HG02973 (cell line): ENCODE measurements around the gene TIAM2.
"Not testable (repeated sequence)": the region's sequence is repeated elsewhere in the genome, so short reads cannot be mapped to it uniquely, and the experiment has no call there.

ENCODE experiments used
- ATAC-seq: cut with Tn5 transposase; IDR thresholded peaks from one replicate; pipeline ENCODE4 v1.9.1; 2021; ENCODE audit warnings: moderate library complexity; ENCODE audit not compliant: unreplicated experiment

TIAM2 gene

GRCh38 chr6:154995254-154996015 lies at the start of gene TIAM2:
Gene TIAM2 (plus strand): TSS chr6:154995315. CDS start chr6:155129224, 133,909 bp downstream.
- no peak for ATAC-seq

- no peak for ATAC-seq
Measured at GRCh38 chr6:154950979-154951344, 44.2 kb upstream of the TIAM2 start.

- peak; percentile 86 for ATAC-seq
Measured at GRCh38 chr6:154951345-154952200, 43.5 kb upstream of the TIAM2 start.

GRCh38 chr6:154953644-154954043 lies 41.5 kb upstream of the TIAM2 start:
- ATAC-seq: no peak

DNA sequence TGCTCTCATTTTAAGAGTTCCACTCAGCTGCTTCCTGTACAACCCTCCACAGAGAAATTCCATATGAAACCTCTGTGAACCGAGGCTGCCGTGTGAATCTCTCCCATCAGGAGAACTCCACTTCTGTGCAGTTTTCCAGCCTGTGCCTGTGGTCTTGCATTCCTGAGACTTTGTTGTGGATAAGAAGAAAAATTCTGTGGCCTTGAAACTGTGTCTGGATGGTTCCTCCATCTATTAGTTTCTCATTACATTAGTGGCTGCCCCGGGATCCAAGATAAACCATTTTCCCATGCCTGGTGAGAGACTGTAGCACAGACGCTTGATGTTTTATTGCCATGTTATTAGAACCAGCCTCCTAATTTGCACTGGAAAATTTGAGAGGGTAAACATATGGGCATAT lies 40.8 kb upstream of the TIAM2 start:
- no peak for ATAC-seq

GRCh38 chr6:154956771-154957522 lies 38.2 kb upstream of the TIAM2 start:
- ATAC-seq: no peak

- ATAC-seq: no peak
Measured at GRCh38 chr6:154958469-154958868, 36.6 kb upstream of the TIAM2 start.

- ATAC-seq: no peak
Measured at GRCh38 chr6:154960299-154960843, 34.7 kb upstream of the TIAM2 start.

GRCh38 chr6:154960854-154961530 lies 34.1 kb upstream of the TIAM2 start:
- ATAC-seq: no peak

DNA sequence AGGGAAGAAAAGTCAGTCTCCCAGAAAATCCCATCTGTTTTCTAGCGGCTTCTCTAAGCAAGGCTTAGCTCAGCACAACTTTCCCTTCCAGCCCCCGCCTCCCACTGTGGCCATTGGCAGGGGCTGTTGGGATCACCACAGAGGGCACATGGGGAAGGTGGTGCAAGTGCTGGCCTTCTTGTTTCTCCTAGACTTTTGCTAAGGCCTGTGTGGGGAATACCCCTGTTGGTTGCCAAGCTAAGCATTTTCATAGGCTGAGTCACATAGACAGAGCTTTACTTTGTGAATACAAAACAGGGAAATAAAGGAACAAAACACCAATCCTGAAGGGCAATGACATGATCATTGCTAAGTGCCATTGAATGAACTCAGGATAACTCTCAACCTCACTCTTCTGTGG lies 32.4 kb upstream of the TIAM2 start:
- ATAC-seq: no peak

- ATAC-seq: not testable (repeated sequence)
Measured at GRCh38 chr6:154966065-154966770, 28.9 kb upstream of the TIAM2 start.

GRCh38 chr6:154969796-154970195 lies 25.3 kb upstream of the TIAM2 start:
- no peak for ATAC-seq

GRCh38 chr6:154974485-154975149 lies 20.5 kb upstream of the TIAM2 start:
- ATAC-seq: no peak

DNA sequence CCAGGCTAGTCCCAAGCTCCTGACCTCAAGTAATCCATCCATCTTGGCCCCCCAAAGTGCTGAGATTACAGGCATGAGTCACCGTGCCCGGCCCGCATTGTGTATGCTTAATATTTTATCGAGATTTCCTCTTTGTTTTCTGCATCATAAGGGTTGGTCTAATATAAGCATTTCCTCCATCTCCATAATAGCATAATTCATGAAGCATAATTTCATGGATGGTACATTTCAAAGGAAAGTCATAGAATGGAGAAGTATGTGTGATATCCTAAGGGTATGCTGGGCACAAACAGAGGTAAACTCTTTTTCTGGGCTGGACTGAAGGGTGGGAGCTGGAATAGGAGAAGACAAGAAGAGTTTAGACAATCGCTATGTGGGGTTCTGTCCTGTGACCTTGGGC lies 17.5 kb upstream of the TIAM2 start:
- ATAC-seq: no peak

GRCh38 chr6:154980273-154981078 lies 14.6 kb upstream of the TIAM2 start:
- ATAC-seq: no peak

DNA sequence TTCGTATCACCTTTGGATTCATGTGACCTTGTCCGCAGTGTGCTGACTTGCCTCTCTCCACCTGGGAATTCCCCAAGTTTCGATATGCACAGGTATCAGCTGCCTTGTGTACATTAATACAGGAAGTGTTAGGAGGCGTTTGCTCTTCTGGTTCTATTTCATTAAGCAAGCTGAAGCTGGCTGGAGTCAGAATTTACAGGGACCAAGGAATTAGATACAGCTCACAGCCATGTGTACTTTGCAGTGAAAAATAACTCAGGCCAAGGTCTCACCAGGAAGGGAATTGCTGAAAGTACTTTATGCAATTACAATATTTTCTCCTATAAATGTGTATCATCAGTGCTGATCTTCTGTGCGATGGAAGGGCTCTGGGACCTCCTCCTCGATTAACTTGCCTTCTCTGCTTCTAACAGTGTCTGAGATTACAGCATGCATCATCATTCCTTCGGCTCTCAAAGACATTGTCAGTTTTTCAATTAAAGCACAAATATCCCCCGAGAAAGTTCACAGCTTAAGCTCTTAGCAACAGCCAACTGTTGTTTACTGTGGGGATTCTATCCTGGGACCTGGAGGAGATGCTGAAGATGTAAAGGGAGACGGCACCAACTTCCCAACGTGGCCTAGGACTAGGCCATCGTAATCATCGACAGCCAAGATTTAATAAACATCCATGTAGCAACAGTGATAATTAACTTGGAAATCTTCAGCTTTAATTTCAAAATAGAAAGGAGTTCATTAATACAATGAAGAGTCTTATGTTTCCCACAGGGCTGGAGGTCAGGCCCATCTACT lies 13.8 kb upstream of the TIAM2 start:
- ATAC-seq: peak; percentile 91

- no peak for ATAC-seq
Measured at GRCh38 chr6:154984146-154984545, 11.0 kb upstream of the TIAM2 start.

GRCh38 chr6:154986787-154987235 lies 8.3 kb upstream of the TIAM2 start:
- no peak for ATAC-seq
